Osteocyte (in vitro differentiated cells): ENCODE results near the gene C2CD4C. TPM values are rescaled to one million over a fixed set of nuclear protein-coding genes. Genes with fewer than 3 reads are reported as not detected.
"Not testable (repeated sequence)": the region's sequence is repeated elsewhere in the genome, so short reads cannot be mapped to it uniquely, and the experiment has no call there.

Source experiments
- DNase-seq: peaks from one replicate; pipeline ENCODE4 v3.0.0; 2021; ENCODE audit warnings: mixed read lengths; ENCODE audit not compliant: unreplicated experiment; ENCODE audit errors: extremely low spot score
- H3K27ac Mint-ChIP-seq: one replicate; pipeline ENCODE4 v1.8.0; 2021; ENCODE audit warnings: mild to moderate bottlenecking, mixed read lengths; ENCODE audit not compliant: unreplicated experiment
- H3K27me3 Mint-ChIP-seq: one replicate; pipeline ENCODE4 v1.8.0; 2021; ENCODE audit warnings: mixed read lengths; ENCODE audit not compliant: unreplicated experiment
- H3K36me3 Mint-ChIP-seq: one replicate; pipeline ENCODE4 v1.8.0; 2021; ENCODE audit warnings: mixed read lengths; ENCODE audit not compliant: unreplicated experiment
- H3K4me1 Mint-ChIP-seq: one replicate; pipeline ENCODE4 v1.8.0; 2021; ENCODE audit warnings: mixed read lengths; ENCODE audit not compliant: unreplicated experiment
- H3K4me3 Mint-ChIP-seq: one replicate; pipeline ENCODE4 v1.8.0; 2021; ENCODE audit warnings: mild to moderate bottlenecking, moderate library complexity, mixed read lengths; ENCODE audit not compliant: unreplicated experiment
- H3K9me3 Mint-ChIP-seq: one replicate; pipeline ENCODE4 v1.8.0; 2021; ENCODE audit warnings: mixed read lengths; ENCODE audit not compliant: unreplicated experiment
- CTCF ChIP-seq: fragments of 200-600 bp; sonication (generic); IDR thresholded peaks from 2 replicates; pipeline ENCODE4 v1.5.0; 2021; ENCODE audit warnings: antibody characterized with exemption, mild to moderate bottlenecking, moderate library complexity
- total RNA-seq: library from RNA; stranded (reverse); gene quantifications from 2 replicates; pipeline ENCODE4 v1.2.1, GENCODE V29; 2021

Gene C2CD4C
- total RNA-seq, 1 donor from 2014 or later, result 1.2 TPM

GRCh38 chr19:425056-425455, 16.1 kb upstream of the C2CD4C start:
- no peaks in the 10 kb centered on the region for H3K27me3 Mint-ChIP-seq
- no peak overlapping the region for H3K4me3 Mint-ChIP-seq
- no peak for DNase-seq
- TF ChIP-seq CTCF, result no peak
- H3K36me3 Mint-ChIP-seq, result peaks cover 12% of the 10 kb centered on the region
- no peaks in the 10 kb centered on the region for H3K9me3 Mint-ChIP-seq
- H3K4me1 Mint-ChIP-seq, result peaks cover 2% of the 10 kb centered on the region
- H3K27ac Mint-ChIP-seq, result no peak overlapping the region

GRCh38 chr19:424546-424945, 15.6 kb upstream of the C2CD4C start:
- H3K9me3 Mint-ChIP-seq, result no peaks in the 10 kb centered on the region
- peaks cover 11% of the 10 kb centered on the region for H3K36me3 Mint-ChIP-seq
- H3K27me3 Mint-ChIP-seq, result no peaks in the 10 kb centered on the region
- H3K27ac Mint-ChIP-seq, result no peak overlapping the region
- DNase-seq, result no peak
- TF ChIP-seq CTCF, result no peak
- peaks cover 2% of the 10 kb centered on the region for H3K4me1 Mint-ChIP-seq
- H3K4me3 Mint-ChIP-seq, result no peak overlapping the region

GRCh38 chr19:423691-424466, 14.9 kb upstream of the C2CD4C start:
- Mint-ChIP-seq H3K4me1 (peaks cover 2% of the 10 kb centered on the region), H3K36me3 (peaks cover 11% of the 10 kb centered on the region), H3K27me3 (no peaks in the 10 kb centered on the region), H3K9me3 (no peaks in the 10 kb centered on the region), H3K4me3 (no peak overlapping the region), H3K27ac (no peak overlapping the region)
- no peak for TF ChIP-seq CTCF
- DNase-seq, result no peak

GRCh38 chr19:422917-423226, 13.9 kb upstream of the C2CD4C start:
- not testable (repeated sequence) for H3K4me3 Mint-ChIP-seq, DNase-seq, H3K9me3 Mint-ChIP-seq, H3K27ac Mint-ChIP-seq, H3K4me1 Mint-ChIP-seq, H3K27me3 Mint-ChIP-seq
- H3K36me3 Mint-ChIP-seq, result peaks cover 13% of the 10 kb centered on the region

- Mint-ChIP-seq H3K4me1 (peaks cover 2% of the 10 kb centered on the region), H3K27ac (no peak overlapping the region), H3K27me3 (no peaks in the 10 kb centered on the region), H3K9me3 (no peaks in the 10 kb centered on the region), H3K36me3 (peaks cover 13% of the 10 kb centered on the region), H3K4me3 (no peak overlapping the region)
- no peak for DNase-seq
- TF ChIP-seq CTCF, result no peak
These were observed 13.4 kb upstream of the C2CD4C start for GRCh38 chr19:422213-422916.
